ENCODE data around the gene SRMS. TPM values are rescaled to one million over a fixed set of nuclear protein-coding genes. Genes with fewer than 3 reads are reported as not detected.

SRMS gene
- polyA plus RNA-seq, 1 donor (not counting 4 experiments of a cell fraction or from before 2014, with no cell fraction given) = 0.10 TPM

GRCh38 chr20:63542031-63542559, 5.5 kb downstream of the SRMS start:
- Histone ChIP-seq H3K4me1 (ENCODE audit: control insufficient read depth, extremely low read depth, insufficient read depth, low read length) (peaks cover 47% of the 10 kb centered on the region), H3K4me3 (ENCODE audit: control insufficient read depth in 2 of 3, extremely low read depth in 1 of 3, insufficient read depth in 2 of 3, low read depth in 1 of 3, low read length in 3 of 3) (peak overlapping the region in 1 of 3 experiments; percentile 19), H3K9me1 (ENCODE audit: control insufficient read depth, extremely low read depth, insufficient read depth, low read length) (no peaks in the 10 kb centered on the region), H4K20me1 (ENCODE audit: control insufficient read depth, extremely low read depth, insufficient read depth, low read length) (no peaks in the 10 kb centered on the region), H3K9me3 (ENCODE audit: control insufficient read depth, low read depth, low read length) (no peaks in the 10 kb centered on the region), H3K79me2 (ENCODE audit: control insufficient read depth, insufficient read depth, low read length) (no peaks in the 10 kb centered on the region), H2AFZ (ENCODE audit: control insufficient read depth, low read length) (peak overlapping the region; percentile 4), H3K27me3 (ENCODE audit: control insufficient read depth, extremely low read depth, insufficient read depth, low read length) (no peaks in the 10 kb centered on the region), H3K9ac (ENCODE audit: control insufficient read depth, extremely low read depth, insufficient read depth, low read length) (no peak overlapping the region), H3K36me3 (ENCODE audit: control insufficient read depth in 2 of 2, extremely low read depth in 1 of 2, insufficient read depth in 2 of 2, low read length in 2 of 2) (no peaks in the 10 kb centered on the region), H3K27ac (ENCODE audit: control insufficient read depth, insufficient read depth, low read length) (no peak overlapping the region), H3K4me2 (ENCODE audit: control insufficient read depth, extremely low read depth, insufficient read depth, low read depth, low read length) (no peak overlapping the region)
- FAIRE-seq (peak; percentile 48), DNase-seq (ENCODE audit: low read depth, low spot score) (no peak)
- TF ChIP-seq EZH2 (IDR thresholded peaks at IDR 0.05; ENCODE audit: low read length) = no peak
- TF ChIP-seq CTCF (optimal IDR thresholded peaks at IDR 0.05 in 1 of 3, IDR thresholded peaks at IDR 0.05 in 1 of 3, conservative IDR thresholded peaks at IDR 0.05 in 1 of 3; ENCODE audit: extremely low read depth in 1 of 3, insufficient read depth in 2 of 3, low read length in 3 of 3) = no peak
- dilution Hi-C loops (cut with MboI; ENCODE audit: extremely low pct_ligation_motif_present, low sequenced_read_pairs) = no loop called here

GRCh38 chr20:63541371-63541770, 6.2 kb downstream of the SRMS start:
- dilution Hi-C loops (cut with MboI; ENCODE audit: extremely low pct_ligation_motif_present, low sequenced_read_pairs) = no loop called here
- Histone ChIP-seq H3K9ac (ENCODE audit: control insufficient read depth, extremely low read depth, insufficient read depth, low read length) (no peak overlapping the region), H4K20me1 (ENCODE audit: control insufficient read depth, extremely low read depth, insufficient read depth, low read length) (no peaks in the 10 kb centered on the region), H3K79me2 (ENCODE audit: control insufficient read depth, insufficient read depth, low read length) (peaks cover 7% of the 10 kb centered on the region), H3K9me1 (ENCODE audit: control insufficient read depth, extremely low read depth, insufficient read depth, low read length) (no peaks in the 10 kb centered on the region), H2AFZ (ENCODE audit: control insufficient read depth, low read length) (no peak overlapping the region), H3K27ac (ENCODE audit: control insufficient read depth, insufficient read depth, low read length) (no peak overlapping the region), H3K36me3 (ENCODE audit: control insufficient read depth in 2 of 2, extremely low read depth in 1 of 2, insufficient read depth in 2 of 2, low read length in 2 of 2) (no peaks in the 10 kb centered on the region), H3K4me1 (ENCODE audit: control insufficient read depth, extremely low read depth, insufficient read depth, low read length) (peaks cover 47% of the 10 kb centered on the region), H3K4me3 (ENCODE audit: control insufficient read depth in 2 of 3, extremely low read depth in 1 of 3, insufficient read depth in 2 of 3, low read depth in 1 of 3, low read length in 3 of 3) (no peak overlapping the region), H3K9me3 (ENCODE audit: control insufficient read depth, low read depth, low read length) (no peaks in the 10 kb centered on the region), H3K4me2 (ENCODE audit: control insufficient read depth, extremely low read depth, insufficient read depth, low read depth, low read length) (no peak overlapping the region), H3K27me3 (ENCODE audit: control insufficient read depth, extremely low read depth, insufficient read depth, low read length) (no peaks in the 10 kb centered on the region)
- DNase-seq (ENCODE audit: low read depth, low spot score) (no peak), FAIRE-seq (no peak)
- TF ChIP-seq CTCF (optimal IDR thresholded peaks at IDR 0.05 in 1 of 3, IDR thresholded peaks at IDR 0.05 in 1 of 3, conservative IDR thresholded peaks at IDR 0.05 in 1 of 3; ENCODE audit: extremely low read depth in 1 of 3, insufficient read depth in 2 of 3, low read length in 3 of 3) (no peak), EZH2 (IDR thresholded peaks at IDR 0.05; ENCODE audit: low read length) (no peak)
